Measurements from ENCODE around the gene KLHL14.

DNA sequence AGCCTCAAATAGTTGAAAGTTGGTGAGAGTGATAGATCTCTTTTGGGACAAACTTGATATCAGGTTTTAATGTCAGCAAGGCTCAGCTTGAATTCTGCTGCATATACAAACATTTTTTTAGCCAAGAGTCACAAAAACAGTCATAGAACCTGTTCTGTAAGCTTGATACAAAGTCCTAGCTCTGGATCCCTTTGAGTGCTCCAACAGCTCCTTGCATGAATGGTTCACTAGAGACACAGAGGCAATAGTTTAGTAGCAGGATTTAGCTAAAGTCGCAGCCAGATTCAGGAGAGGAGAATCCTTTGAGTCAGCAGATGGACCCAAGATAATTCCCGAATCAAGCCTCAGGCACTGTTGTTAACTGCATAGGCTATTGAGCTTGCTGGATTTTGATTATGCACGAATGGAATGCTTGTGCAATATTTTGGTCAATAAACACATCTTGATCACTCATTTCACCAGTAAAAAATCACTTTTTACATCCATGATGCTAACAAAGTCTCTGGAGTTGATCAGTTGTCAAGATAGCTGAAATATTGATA is 148.6 kb downstream of the KLHL14 start:
- TF ChIP-seq POLR2AphosphoS5 (IDR thresholded peaks at IDR 0.05; ENCODE audit: insufficient read depth, low read depth, low read length) (no peak), POLR2A (IDR thresholded peaks at IDR 0.05; ENCODE audit: low read depth, low read length) (no peak)
- TF ChIP-seq, protein P1, sequence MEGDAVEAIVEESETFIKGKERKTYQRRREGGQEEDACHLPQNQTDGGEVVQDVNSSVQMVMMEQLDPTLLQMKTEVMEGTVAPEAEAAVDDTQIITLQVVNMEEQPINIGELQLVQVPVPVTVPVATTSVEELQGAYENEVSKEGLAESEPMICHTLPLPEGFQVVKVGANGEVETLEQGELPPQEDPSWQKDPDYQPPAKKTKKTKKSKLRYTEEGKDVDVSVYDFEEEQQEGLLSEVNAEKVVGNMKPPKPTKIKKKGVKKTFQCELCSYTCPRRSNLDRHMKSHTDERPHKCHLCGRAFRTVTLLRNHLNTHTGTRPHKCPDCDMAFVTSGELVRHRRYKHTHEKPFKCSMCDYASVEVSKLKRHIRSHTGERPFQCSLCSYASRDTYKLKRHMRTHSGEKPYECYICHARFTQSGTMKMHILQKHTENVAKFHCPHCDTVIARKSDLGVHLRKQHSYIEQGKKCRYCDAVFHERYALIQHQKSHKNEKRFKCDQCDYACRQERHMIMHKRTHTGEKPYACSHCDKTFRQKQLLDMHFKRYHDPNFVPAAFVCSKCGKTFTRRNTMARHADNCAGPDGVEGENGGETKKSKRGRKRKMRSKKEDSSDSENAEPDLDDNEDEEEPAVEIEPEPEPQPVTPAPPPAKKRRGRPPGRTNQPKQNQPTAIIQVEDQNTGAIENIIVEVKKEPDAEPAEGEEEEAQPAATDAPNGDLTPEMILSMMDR (IDR thresholded peaks at IDR 0.05; ENCODE audit: extremely low read depth in 1 of 2, insufficient read depth in 1 of 2, low read depth in 1 of 2, low read length in 2 of 2), result no peak
- TF ChIP-seq, protein P2, sequence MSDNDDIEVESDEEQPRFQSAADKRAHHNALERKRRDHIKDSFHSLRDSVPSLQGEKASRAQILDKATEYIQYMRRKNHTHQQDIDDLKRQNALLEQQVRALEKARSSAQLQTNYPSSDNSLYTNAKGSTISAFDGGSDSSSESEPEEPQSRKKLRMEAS (IDR thresholded peaks at IDR 0.05; ENCODE audit: insufficient read depth, insufficient read length), result no peak
